CD14-positive monocyte (primary cell): ENCODE data around the gene MTCH2. TPM values are rescaled to one million over a fixed set of nuclear protein-coding genes. Genes with fewer than 3 reads are reported as not detected.
"Not testable (repeated sequence)": the region's sequence is repeated elsewhere in the genome, so short reads cannot be mapped to it uniquely, and the experiment has no call there.

Experiments used
- DNase-seq, 3 donors: peaks; one replicate each; pipeline ENCODE4 v3.0.0-alpha.2; 2011 to 2022
- H2AFZ ChIP-seq: 2 replicates; pipeline ENCODE4 v1.6.0; 2012; ENCODE audit warnings: mild to moderate bottlenecking, low read depth, low read length, inconsistent platforms; ENCODE audit not compliant: insufficient read depth, poor library complexity, severe bottlenecking
- H3K27ac ChIP-seq, 2 donors: 1 replicate in 1 of 2; 2 replicates in 1 of 2; pipeline ENCODE4 v1.5.1; 2012 to 2013; ENCODE audit warnings: low read length in 2 of 2, control low read depth in 1 of 2, inconsistent platforms in 1 of 2, low read depth in 1 of 2, mild to moderate bottlenecking in 1 of 2
- H3K27me3 ChIP-seq, 2 donors: one replicate each; pipeline versions ENCODE4 v1.6.0 to v1.6.1; 2011 to 2013; ENCODE audit warnings: low read length in 2 of 2; ENCODE audit not compliant: control insufficient read depth in 2 of 2, insufficient read depth in 2 of 2
- H3K36me3 ChIP-seq, 2 donors: replicated peaks in 1 of 2; 1 replicate in 1 of 2; 2 replicates in 1 of 2; pipeline versions ENCODE4 v1.5.1 to v1.6.1; 2012 to 2013; ENCODE audit warnings: low read length in 2 of 2, control low read depth in 1 of 2, inconsistent platforms in 1 of 2, mild to moderate bottlenecking in 1 of 2; ENCODE audit not compliant: insufficient read depth in 2 of 2, control insufficient read depth in 1 of 2
- H3K4me1 ChIP-seq, 2 donors: 1 replicate in 1 of 2; 2 replicates in 1 of 2; pipeline versions ENCODE4 v1.5.1 to v1.6.1; 2012 to 2013; ENCODE audit warnings: low read length in 2 of 2, control low read depth in 1 of 2, inconsistent platforms in 1 of 2, mild to moderate bottlenecking in 1 of 2, moderate library complexity in 1 of 2; ENCODE audit not compliant: insufficient read depth in 2 of 2, control insufficient read depth in 1 of 2
- H3K4me2 ChIP-seq: replicated peaks from 2 replicates; pipeline ENCODE3; 2012; ENCODE audit warnings: low read length, moderate library complexity, mild to moderate bottlenecking; ENCODE audit not compliant: poor library complexity, severe bottlenecking; ENCODE audit errors: extremely low read depth
- H3K4me3 ChIP-seq, 3 experiments: fragments of 200-600 bp in 1 of 3; sonication (generic) in 1 of 3; replicated peaks in 1 of 3; 1 replicate in 2 of 3; 2 replicates in 1 of 3; pipeline ENCODE4 v1.5.1; 2011 to 2013; ENCODE audit warnings: low read length in 3 of 3, mild to moderate bottlenecking in 3 of 3, control low read depth in 2 of 3, low read depth in 2 of 3, inconsistent platforms in 1 of 3, moderate library complexity in 1 of 3
- H3K79me2 ChIP-seq: 2 replicates; pipeline ENCODE4 v1.6.0; 2012; ENCODE audit warnings: mild to moderate bottlenecking, control low read depth, inconsistent platforms, low read length, moderate library complexity; ENCODE audit not compliant: insufficient read depth
- H3K9ac ChIP-seq: 2 replicates; pipeline ENCODE4 v1.6.0; 2017; ENCODE audit warnings: low read length, mild to moderate bottlenecking; ENCODE audit not compliant: insufficient read depth, poor library complexity, severe bottlenecking
- H3K9me3 ChIP-seq, 2 donors: replicated peaks in 1 of 2; 1 replicate in 1 of 2; 2 replicates in 1 of 2; pipeline versions ENCODE4 v1.5.1 to v1.6.1; 2012 to 2013; ENCODE audit warnings: low read length in 2 of 2, control low read depth in 1 of 2; ENCODE audit not compliant: control insufficient read depth in 1 of 2, insufficient read depth in 1 of 2
- H4K20me1 ChIP-seq: 2 replicates; pipeline ENCODE4 v1.6.0; 2012; ENCODE audit warnings: mild to moderate bottlenecking, low read length, control low read depth, moderate library complexity; ENCODE audit not compliant: insufficient read depth
- H3K27ac Mint-ChIP-seq, 7 donors: one replicate each; pipeline ENCODE4 v1.8.0; 2020; ENCODE audit warnings: mild to moderate bottlenecking in 7 of 7, mixed read lengths in 7 of 7, moderate library complexity in 6 of 7, inconsistent platforms in 2 of 7
- H3K27me3 Mint-ChIP-seq, 3 donors: one replicate each; pipeline ENCODE4 v1.8.0; 2021 to 2022; ENCODE audit warnings: low read depth in 3 of 3, mild to moderate bottlenecking in 3 of 3, mixed read lengths in 3 of 3, moderate library complexity in 3 of 3, inconsistent platforms in 1 of 3
- H3K36me3 Mint-ChIP-seq, 2 donors: one replicate each; pipeline ENCODE4 v1.8.0; 2020; ENCODE audit warnings: mixed read lengths in 2 of 2, inconsistent platforms in 1 of 2, mild to moderate bottlenecking in 1 of 2
- H3K4me1 Mint-ChIP-seq: one replicate; pipeline ENCODE4 v1.8.0; 2020; ENCODE audit warnings: mild to moderate bottlenecking, mixed read lengths
- H3K4me3 Mint-ChIP-seq, 2 donors: one replicate each; pipeline ENCODE4 v1.8.0; 2020; ENCODE audit warnings: mild to moderate bottlenecking in 2 of 2, mixed read lengths in 2 of 2, moderate library complexity in 1 of 2
- H3K9me3 Mint-ChIP-seq, 7 donors: one replicate each; pipeline ENCODE4 v1.8.0; 2020 to 2022; ENCODE audit warnings: mixed read lengths in 7 of 7, mild to moderate bottlenecking in 6 of 7, moderate library complexity in 6 of 7, inconsistent platforms in 2 of 7
- WGBS: methylation state at CpG from one replicate; pipeline ENCODE4 v1.1.5; 2013; ENCODE audit warnings: missing lambda C conversion rate; ENCODE audit not compliant: insufficient coverage; 5-methylcytosine and 5-hydroxymethylcytosine counted together
- intact Hi-C, 2 donors: fragments of 100-400 bp; cut with micrococcal nuclease; formaldehyde crosslinking; loops; one replicate each; pipeline versions ENCODE4 v1.15.0 to v1.15.1; 2023
- polyA plus RNA-seq, 3 donors: library from polyadenylated mRNA; depleted of rRNA in 1 of 3; unstranded in 2 of 3; stranded (reverse) in 1 of 3; fragments of 300-500 nt in 2 of 3; fragments of >200 nt in 1 of 3; fragmentation: Illumina TruSeq in 2 of 3; gene quantifications; 1 replicate in 2 of 3; 2 replicates in 1 of 3; pipeline ENCODE4 v1.2.3, GENCODE V29; 2012 to 2021
- TF ChIP-seq, protein P1 (sequence below): fragments of 200-600 bp; IDR thresholded peaks from one replicate; pipeline ENCODE4 v1.8.0; 2022; ENCODE audit warnings: antibody characterized with exemption, mild to moderate bottlenecking

MTCH2 gene
- polyA plus RNA-seq, 3 donors: 31.7 to 116 (median 98.0) TPM

DNA sequence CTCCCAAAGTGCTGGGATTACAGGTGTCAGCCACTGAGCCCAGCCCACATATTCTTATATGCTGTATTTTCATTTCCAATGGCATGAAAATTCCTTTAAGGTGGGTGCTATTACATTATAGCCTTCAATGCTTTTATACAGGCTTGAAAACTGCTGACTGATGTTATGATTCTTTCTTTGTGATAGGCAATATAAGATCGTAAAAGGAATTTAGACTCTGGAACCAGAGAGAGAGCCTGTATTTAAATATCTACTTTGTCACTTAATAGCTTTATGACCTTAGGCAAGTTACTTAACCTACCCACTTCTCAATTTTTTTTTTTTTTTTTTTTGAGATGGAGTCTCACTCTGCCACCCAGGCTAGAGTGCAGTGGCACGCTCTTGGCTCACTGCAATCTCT is 46.6 kb upstream of the MTCH2 start:
- TF ChIP-seq, protein P1, sequence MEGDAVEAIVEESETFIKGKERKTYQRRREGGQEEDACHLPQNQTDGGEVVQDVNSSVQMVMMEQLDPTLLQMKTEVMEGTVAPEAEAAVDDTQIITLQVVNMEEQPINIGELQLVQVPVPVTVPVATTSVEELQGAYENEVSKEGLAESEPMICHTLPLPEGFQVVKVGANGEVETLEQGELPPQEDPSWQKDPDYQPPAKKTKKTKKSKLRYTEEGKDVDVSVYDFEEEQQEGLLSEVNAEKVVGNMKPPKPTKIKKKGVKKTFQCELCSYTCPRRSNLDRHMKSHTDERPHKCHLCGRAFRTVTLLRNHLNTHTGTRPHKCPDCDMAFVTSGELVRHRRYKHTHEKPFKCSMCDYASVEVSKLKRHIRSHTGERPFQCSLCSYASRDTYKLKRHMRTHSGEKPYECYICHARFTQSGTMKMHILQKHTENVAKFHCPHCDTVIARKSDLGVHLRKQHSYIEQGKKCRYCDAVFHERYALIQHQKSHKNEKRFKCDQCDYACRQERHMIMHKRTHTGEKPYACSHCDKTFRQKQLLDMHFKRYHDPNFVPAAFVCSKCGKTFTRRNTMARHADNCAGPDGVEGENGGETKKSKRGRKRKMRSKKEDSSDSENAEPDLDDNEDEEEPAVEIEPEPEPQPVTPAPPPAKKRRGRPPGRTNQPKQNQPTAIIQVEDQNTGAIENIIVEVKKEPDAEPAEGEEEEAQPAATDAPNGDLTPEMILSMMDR: no peak
- Histone ChIP-seq H3K27ac (no peak overlapping the region), H3K4me3 (no peak overlapping the region), H4K20me1 (no peaks in the 10 kb centered on the region), H2AFZ (no peak overlapping the region), H3K27me3 (no peaks in the 10 kb centered on the region), H3K36me3 (no peaks in the 10 kb centered on the region), H3K9me3 (no peaks in the 10 kb centered on the region), H3K4me1 (peaks cover 0 to 2% of the 10 kb centered on the region in 2 donors), H3K79me2 (no peaks in the 10 kb centered on the region), H3K9ac (no peak overlapping the region), H3K4me2 (no peak overlapping the region)
- 80% methylated on average over 1 of the region's 2 CpGs for WGBS
- Mint-ChIP-seq H3K9me3 (peaks cover 0 to 4% (median 1%) of the 10 kb centered on the region in 7 donors), H3K27me3 (no peaks in the 10 kb centered on the region), H3K4me3 (no peak overlapping the region), H3K27ac (no peak overlapping the region), H3K4me1 (peaks cover 9% of the 10 kb centered on the region), H3K36me3 (no peaks in the 10 kb centered on the region)
- no peak for DNase-seq
- intact Hi-C loops: no loop called here

DNA sequence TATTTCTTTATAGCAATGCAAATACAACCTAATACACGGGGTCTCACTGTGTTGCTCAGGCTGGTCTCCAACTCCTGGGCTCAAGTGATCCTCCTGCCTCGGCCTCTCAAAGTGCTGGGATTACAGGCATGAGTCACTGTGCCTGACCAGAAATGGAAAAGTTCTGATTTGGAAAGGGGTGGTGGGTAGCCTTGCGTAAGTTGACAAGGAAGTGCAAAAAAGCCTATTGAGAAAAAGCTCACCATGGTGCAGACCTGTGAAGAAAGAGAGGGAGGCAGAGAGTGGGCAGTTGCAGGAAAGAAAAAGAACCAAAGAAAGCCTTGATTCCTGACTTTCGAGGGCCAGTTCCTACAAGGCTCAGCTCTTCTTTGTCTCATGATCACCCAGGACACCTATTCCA is 45.8 kb upstream of the MTCH2 start:
- peak overlapping the region; percentile 17 for H2AFZ ChIP-seq
- no peaks in the 10 kb centered on the region for H3K27me3 Mint-ChIP-seq
- 21% methylated on average over 2 of the region's 4 CpGs for WGBS
- no peak overlapping the region for H3K9ac ChIP-seq
- H3K79me2 ChIP-seq: no peaks in the 10 kb centered on the region
- H3K4me2 ChIP-seq: no peak overlapping the region
- peaks cover 0 to 2% of the 10 kb centered on the region in 2 donors for H3K4me1 ChIP-seq
- intact Hi-C loops: no loop called here
- H3K36me3 Mint-ChIP-seq: no peaks in the 10 kb centered on the region
- H3K4me3 ChIP-seq: no peak overlapping the region
- H3K9me3 ChIP-seq: no peaks in the 10 kb centered on the region
- peaks cover 9% of the 10 kb centered on the region for H3K4me1 Mint-ChIP-seq
- peak overlapping the region in 1 of 7 donors; percentile 59 for H3K27ac Mint-ChIP-seq
- TF ChIP-seq, protein P1: no peak
- H3K9me3 Mint-ChIP-seq: peaks cover 0 to 3% (median 1%) of the 10 kb centered on the region in 7 donors
- no peaks in the 10 kb centered on the region for H3K36me3 ChIP-seq
- H3K27me3 ChIP-seq: no peaks in the 10 kb centered on the region
- no peaks in the 10 kb centered on the region for H4K20me1 ChIP-seq
- H3K4me3 Mint-ChIP-seq: no peak overlapping the region
- DNase-seq: no peak
- H3K27ac ChIP-seq: no peak overlapping the region

DNA sequence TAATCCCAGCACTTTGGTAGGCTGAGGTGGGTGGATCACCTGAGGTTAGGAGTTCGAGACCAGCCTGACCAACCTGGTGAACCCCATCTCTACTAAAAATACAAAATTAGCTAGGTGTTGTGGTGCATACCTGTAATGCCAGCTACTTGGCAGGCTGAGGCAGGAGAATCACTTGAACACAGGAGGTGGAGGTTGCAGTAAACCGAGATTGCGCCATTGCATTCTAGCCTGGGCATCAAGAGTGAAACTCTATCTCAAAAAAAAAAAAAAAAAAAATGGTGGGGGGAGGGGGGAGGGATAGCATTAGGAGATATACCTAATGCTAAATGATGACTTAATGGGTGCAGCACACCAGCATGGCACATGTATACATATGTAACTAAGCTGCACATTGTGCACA is 44.3 kb upstream of the MTCH2 start:
- H2AFZ ChIP-seq, H3K9me3 Mint-ChIP-seq, H3K4me3 Mint-ChIP-seq, H3K27ac ChIP-seq, H4K20me1 ChIP-seq, H3K4me1 Mint-ChIP-seq, H3K36me3 ChIP-seq, H3K9me3 ChIP-seq, H3K9ac ChIP-seq, H3K4me1 ChIP-seq, intact Hi-C loops, H3K27me3 Mint-ChIP-seq, DNase-seq, H3K4me3 ChIP-seq, H3K36me3 Mint-ChIP-seq, H3K79me2 ChIP-seq, H3K4me2 ChIP-seq, H3K27ac Mint-ChIP-seq, H3K27me3 ChIP-seq: not testable (repeated sequence)
- WGBS: no CpG with 5 or more reads among the region's 3 CpGs
